Activated CD4-positive, alpha-beta T cell treated with anti-CD3 and anti-CD28 coated beads, Interleukin-2, amount 10 ng/mL, durations not matched to agents 24 days and 14 days (primary cell): Measurements from ENCODE around the gene FSTL1. TPM values are rescaled to one million over a fixed set of nuclear protein-coding genes. Genes with fewer than 3 reads are reported as not detected.

Experiments
- DNase-seq: peaks from one replicate; pipeline ENCODE4 v3.0.0; 2022
- H3K27ac Mint-ChIP-seq: one replicate; pipeline ENCODE4 v1.8.0; 2022; ENCODE audit warnings: mild to moderate bottlenecking, mixed read lengths
- H3K27me3 Mint-ChIP-seq: one replicate; pipeline ENCODE4 v1.8.0; 2022; ENCODE audit warnings: mixed read lengths
- H3K36me3 Mint-ChIP-seq: one replicate; pipeline ENCODE4 v1.8.0; 2022; ENCODE audit warnings: low read depth, mild to moderate bottlenecking, mixed read lengths
- H3K4me1 Mint-ChIP-seq: one replicate; pipeline ENCODE4 v1.8.0; 2021; ENCODE audit warnings: mixed read lengths
- H3K4me3 Mint-ChIP-seq: one replicate; pipeline ENCODE4 v1.8.0; 2022; ENCODE audit warnings: mild to moderate bottlenecking, moderate library complexity, mixed read lengths
- H3K9me3 Mint-ChIP-seq: one replicate; pipeline ENCODE4 v1.8.0; 2021; ENCODE audit warnings: mixed read lengths
- intact Hi-C: fragments of 100-400 bp; cut with micrococcal nuclease; formaldehyde crosslinking; loops from one replicate; pipeline ENCODE4 v1.15.1; 2023
- total RNA-seq: library from RNA; stranded (reverse); gene quantifications from 2 replicates; pipeline ENCODE4 v1.2.3, GENCODE V29; 2022

The FSTL1 gene
- total RNA-seq, 1 donor from 2014 or later = 0.26 TPM

DNA sequence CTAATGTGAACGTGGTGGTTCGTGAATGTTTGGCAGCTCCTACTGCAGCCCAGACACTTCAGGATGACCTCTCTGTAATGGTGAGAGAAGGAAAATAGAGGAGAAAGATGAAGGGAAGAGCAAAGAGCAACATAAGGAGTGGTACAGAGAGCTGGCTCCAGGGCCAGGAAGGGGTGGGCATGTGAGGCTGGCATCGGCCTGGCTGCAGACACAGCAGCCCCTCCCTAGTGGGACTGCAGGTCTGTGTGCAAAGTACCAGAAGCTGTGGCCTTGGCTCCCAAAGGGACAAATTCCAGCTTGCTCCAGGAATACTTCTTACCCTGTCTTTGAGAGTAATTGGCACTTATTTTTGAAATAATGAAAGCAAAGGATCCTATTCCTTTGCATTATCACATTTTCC, 10.0 kb downstream of the FSTL1 start:
- no peak overlapping the region for H3K27ac Mint-ChIP-seq
- no peaks in the 10 kb centered on the region for H3K4me1 Mint-ChIP-seq
- intact Hi-C loops = no loop called here
- no peak overlapping the region for H3K4me3 Mint-ChIP-seq
- DNase-seq = no peak
- no peaks in the 10 kb centered on the region for H3K36me3 Mint-ChIP-seq
- H3K27me3 Mint-ChIP-seq = peaks cover 13% of the 10 kb centered on the region
- no peaks in the 10 kb centered on the region for H3K9me3 Mint-ChIP-seq

- H3K9me3 Mint-ChIP-seq = no peaks in the 10 kb centered on the region
Observed at GRCh38 chr3:120440001-120440703, 10.6 kb downstream of the FSTL1 start.

GRCh38 chr3:120438665-120439370, 12.0 kb downstream of the FSTL1 start:
- intact Hi-C loops = no loop called here
- Mint-ChIP-seq H3K36me3 (no peaks in the 10 kb centered on the region), H3K27ac (no peak overlapping the region), H3K9me3 (no peaks in the 10 kb centered on the region), H3K27me3 (peaks cover 10% of the 10 kb centered on the region), H3K4me3 (no peak overlapping the region), H3K4me1 (no peaks in the 10 kb centered on the region)
- DNase-seq = no peak

More at GRCh38 chr3:120440001-120440703, 10.6 kb downstream of the FSTL1 start:
- intact Hi-C loops = no loop called here
- Mint-ChIP-seq H3K4me1 (no peaks in the 10 kb centered on the region), H3K27me3 (peaks cover 13% of the 10 kb centered on the region), H3K27ac (no peak overlapping the region), H3K36me3 (no peaks in the 10 kb centered on the region), H3K4me3 (no peak overlapping the region)
- DNase-seq = no peak

DNA sequence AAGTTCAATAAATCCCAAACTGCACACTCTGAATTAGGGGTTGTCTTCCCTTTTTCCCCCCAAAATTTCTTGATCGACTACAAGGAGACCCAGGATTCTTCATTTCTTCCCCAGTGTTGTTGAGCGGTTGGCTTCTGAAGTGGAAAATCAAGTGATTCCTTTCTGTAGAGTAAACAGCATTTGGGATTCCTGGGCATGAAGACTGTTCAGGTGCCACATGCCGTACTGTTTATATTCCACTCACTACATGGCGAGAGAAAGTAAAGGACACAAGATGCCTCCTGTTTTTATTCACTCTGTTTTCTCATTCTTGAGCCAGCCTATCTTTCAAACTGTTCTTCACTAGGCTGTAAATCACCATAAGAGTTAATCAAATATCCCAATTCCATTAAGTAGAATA, 12.6 kb downstream of the FSTL1 start:
- intact Hi-C loops = no loop called here
- Mint-ChIP-seq H3K27ac (no peak overlapping the region), H3K4me3 (no peak overlapping the region), H3K9me3 (no peaks in the 10 kb centered on the region), H3K4me1 (no peaks in the 10 kb centered on the region), H3K36me3 (no peaks in the 10 kb centered on the region), H3K27me3 (peaks cover 16% of the 10 kb centered on the region)
- DNase-seq = no peak

GRCh38 chr3:120437559-120437958, 13.2 kb downstream of the FSTL1 start:
- H3K4me1 Mint-ChIP-seq = no peaks in the 10 kb centered on the region
- no peak for DNase-seq
- peaks cover 19% of the 10 kb centered on the region for H3K27me3 Mint-ChIP-seq
- no peak overlapping the region for H3K4me3 Mint-ChIP-seq
- H3K27ac Mint-ChIP-seq = no peak overlapping the region
- no peaks in the 10 kb centered on the region for H3K36me3 Mint-ChIP-seq
- H3K9me3 Mint-ChIP-seq = no peaks in the 10 kb centered on the region
- intact Hi-C loops = no loop called here

GRCh38 chr3:120436523-120437050, 14.2 kb downstream of the FSTL1 start:
- H3K4me3 Mint-ChIP-seq = no peak overlapping the region
- intact Hi-C loops = no loop called here
- H3K27me3 Mint-ChIP-seq = peaks cover 24% of the 10 kb centered on the region
- H3K9me3 Mint-ChIP-seq = no peaks in the 10 kb centered on the region
- H3K27ac Mint-ChIP-seq = no peak overlapping the region
- DNase-seq = no peak
- no peaks in the 10 kb centered on the region for H3K36me3 Mint-ChIP-seq
- no peaks in the 10 kb centered on the region for H3K4me1 Mint-ChIP-seq

- intact Hi-C loops = no loop called here
- Mint-ChIP-seq H3K4me1 (no peaks in the 10 kb centered on the region), H3K4me3 (no peak overlapping the region)
Observed at GRCh38 chr3:120435621-120436020, 15.2 kb downstream of the FSTL1 start.

DNA sequence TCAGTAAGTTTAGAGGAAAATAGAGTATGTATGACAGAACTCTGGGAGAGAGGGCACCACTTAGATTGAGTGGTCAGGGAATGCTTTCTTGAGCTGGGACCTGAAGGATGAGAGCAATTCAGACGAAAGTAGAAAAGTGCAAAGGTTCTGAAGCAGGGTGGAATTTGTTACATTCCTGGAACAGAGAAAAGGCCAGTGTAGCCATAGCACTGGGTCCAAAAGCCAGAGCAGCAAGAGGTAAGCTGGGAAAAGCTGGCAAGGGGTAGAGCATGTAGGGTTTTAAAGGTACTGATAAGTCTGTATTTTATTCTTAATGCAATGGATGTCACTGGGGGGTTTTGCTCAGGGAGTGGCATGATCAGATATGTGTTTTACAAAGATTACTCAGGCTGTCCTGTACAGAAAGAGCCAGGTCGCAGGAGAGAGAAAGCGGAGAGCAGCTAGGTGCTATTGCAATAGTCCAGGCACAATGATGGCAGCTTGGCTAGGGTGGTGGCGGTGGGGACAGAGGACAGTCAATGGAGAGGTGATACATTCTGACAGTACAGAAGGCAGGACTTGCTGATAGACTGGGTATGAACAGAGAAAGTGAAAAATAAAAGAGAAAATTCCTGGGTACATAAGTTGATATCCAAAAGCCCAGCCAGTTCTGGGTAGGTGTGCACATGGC, 17.0 kb downstream of the FSTL1 start:
- Mint-ChIP-seq H3K27me3 (peaks cover 27% of the 10 kb centered on the region), H3K9me3 (no peaks in the 10 kb centered on the region), H3K36me3 (no peaks in the 10 kb centered on the region), H3K4me3 (no peak overlapping the region), H3K4me1 (no peaks in the 10 kb centered on the region), H3K27ac (no peak overlapping the region)
- intact Hi-C loops = no loop called here
- no peak for DNase-seq

More at GRCh38 chr3:120435621-120436020, 15.2 kb downstream of the FSTL1 start:
- H3K27ac Mint-ChIP-seq = no peak overlapping the region
- H3K27me3 Mint-ChIP-seq = peaks cover 24% of the 10 kb centered on the region
- H3K36me3 Mint-ChIP-seq = no peaks in the 10 kb centered on the region
- no peaks in the 10 kb centered on the region for H3K9me3 Mint-ChIP-seq
- DNase-seq = no peak

DNA sequence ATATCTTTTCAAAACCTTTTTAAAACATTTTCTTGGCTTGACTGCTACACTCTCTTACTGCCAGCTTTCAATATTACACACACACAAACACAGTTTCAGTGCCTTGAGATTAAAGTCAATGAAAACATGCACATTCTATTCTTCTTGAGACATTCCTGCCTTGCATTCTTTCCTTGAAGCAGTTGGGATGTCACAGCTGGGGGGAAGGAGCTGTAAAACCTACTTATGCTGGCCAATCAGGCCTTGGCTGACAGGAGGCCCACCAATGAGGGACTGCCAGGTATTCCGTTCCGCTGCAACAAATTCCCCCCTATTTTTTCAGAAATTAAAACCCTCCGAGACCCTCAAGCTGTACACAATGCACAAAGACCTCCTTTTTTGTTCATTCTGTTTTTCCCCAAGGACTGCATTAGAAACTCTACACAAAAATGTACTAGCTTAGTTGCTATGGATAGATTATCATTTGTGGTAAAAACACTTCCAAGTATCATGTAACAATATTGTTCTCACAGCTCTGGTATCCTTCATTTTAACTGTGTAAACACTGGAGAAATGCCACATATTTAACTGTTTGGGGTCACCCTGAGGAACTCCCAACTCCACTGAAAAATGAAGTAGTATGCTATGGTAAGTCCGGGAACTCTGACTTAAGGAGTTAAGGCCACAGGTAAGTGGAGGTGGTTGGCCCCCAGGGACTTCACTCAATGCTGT, 18.5 kb downstream of the FSTL1 start:
- no peak for DNase-seq
- intact Hi-C loops = no loop called here
- H3K27me3 Mint-ChIP-seq = peaks cover 27% of the 10 kb centered on the region
- no peaks in the 10 kb centered on the region for H3K4me1 Mint-ChIP-seq
- no peaks in the 10 kb centered on the region for H3K9me3 Mint-ChIP-seq
- no peak overlapping the region for H3K4me3 Mint-ChIP-seq
- H3K36me3 Mint-ChIP-seq = no peaks in the 10 kb centered on the region
- H3K27ac Mint-ChIP-seq = no peak overlapping the region

DNA sequence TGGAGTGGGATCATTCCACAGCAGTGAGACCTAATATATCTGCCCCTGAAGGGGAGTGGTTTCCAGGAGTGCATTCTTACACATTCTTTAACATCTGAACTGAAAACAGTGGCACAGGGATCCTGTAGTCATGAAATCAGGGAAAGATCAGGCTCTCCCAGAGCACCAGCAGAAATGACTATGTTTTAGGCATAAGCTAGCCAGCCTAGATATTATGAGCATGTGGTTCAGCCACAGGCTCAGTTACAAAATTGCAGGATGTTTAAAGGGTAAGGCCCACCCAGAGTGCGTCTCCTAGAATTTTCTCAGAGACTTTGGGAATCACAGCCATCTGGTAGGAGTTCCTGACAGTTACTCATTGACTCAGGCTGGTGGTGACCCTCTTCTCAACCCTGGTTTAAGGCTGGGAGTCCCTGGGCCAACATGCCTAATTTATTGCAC, 20.9 kb downstream of the FSTL1 start:
- DNase-seq = no peak
- no peaks in the 10 kb centered on the region for H3K4me1 Mint-ChIP-seq
- H3K27ac Mint-ChIP-seq = no peak overlapping the region
- H3K4me3 Mint-ChIP-seq = no peak overlapping the region
- no peaks in the 10 kb centered on the region for H3K36me3 Mint-ChIP-seq
- intact Hi-C loops = no loop called here
- no peaks in the 10 kb centered on the region for H3K9me3 Mint-ChIP-seq
- H3K27me3 Mint-ChIP-seq = peaks cover 23% of the 10 kb centered on the region

DNA sequence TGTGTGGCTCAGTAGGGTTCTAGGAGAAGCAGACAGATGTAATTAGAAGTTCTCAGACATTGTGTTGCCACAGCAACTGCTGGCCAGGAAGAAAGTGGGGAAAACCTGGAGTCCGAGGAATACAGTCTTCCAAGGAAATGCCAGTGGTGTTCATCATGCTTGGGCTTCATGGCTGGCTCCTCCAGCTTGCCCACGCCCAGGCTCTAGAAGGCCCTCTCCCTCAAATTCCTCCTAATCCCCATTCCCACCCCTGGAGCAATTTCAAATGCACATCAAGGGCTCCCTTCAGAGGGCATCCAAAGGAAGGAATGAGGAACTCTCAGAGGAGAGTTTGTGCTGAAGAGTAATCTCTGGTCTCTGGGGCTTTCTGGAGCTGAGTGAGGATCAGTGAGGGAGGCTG, 21.9 kb downstream of the FSTL1 start:
- no peaks in the 10 kb centered on the region for H3K4me1 Mint-ChIP-seq
- intact Hi-C loops = no loop called here
- H3K4me3 Mint-ChIP-seq = no peak overlapping the region
- H3K27me3 Mint-ChIP-seq = peaks cover 27% of the 10 kb centered on the region
- H3K9me3 Mint-ChIP-seq = no peaks in the 10 kb centered on the region
- no peaks in the 10 kb centered on the region for H3K36me3 Mint-ChIP-seq
- no peak for DNase-seq
- H3K27ac Mint-ChIP-seq = no peak overlapping the region

- intact Hi-C loops = no loop called here
- H3K27ac Mint-ChIP-seq = no peak overlapping the region
- H3K9me3 Mint-ChIP-seq = no peaks in the 10 kb centered on the region
- no peaks in the 10 kb centered on the region for H3K36me3 Mint-ChIP-seq
- no peak for DNase-seq
- H3K27me3 Mint-ChIP-seq = peaks cover 14% of the 10 kb centered on the region
- H3K4me1 Mint-ChIP-seq = no peaks in the 10 kb centered on the region
- H3K4me3 Mint-ChIP-seq = no peak overlapping the region
Observed at GRCh38 chr3:120427201-120427600, 23.6 kb downstream of the FSTL1 start.

GRCh38 chr3:120425572-120426250, 25.1 kb downstream of the FSTL1 start:
- Mint-ChIP-seq H3K27me3 (peaks cover 12% of the 10 kb centered on the region), H3K36me3 (no peaks in the 10 kb centered on the region), H3K4me1 (no peaks in the 10 kb centered on the region), H3K9me3 (no peaks in the 10 kb centered on the region), H3K27ac (no peak overlapping the region), H3K4me3 (no peak overlapping the region)
- intact Hi-C loops = no loop called here
- no peak for DNase-seq
